ENCODE measurements around the gene IGFBP7.

The IGFBP7 gene

GRCh38 chr4:57044996-57045395, 65.2 kb downstream of the IGFBP7 start:
- DNase-seq (ENCODE audit: low read depth), result no peak
- TF ChIP-seq MAX (IDR thresholded peaks at IDR 0.05; ENCODE audit: low read depth, low read length) (no peak), POLR2A (IDR thresholded peaks at IDR 0.05; ENCODE audit: extremely low read depth, insufficient read length) (no peak), CTCF (IDR thresholded peaks at IDR 0.05; ENCODE audit: low read depth, low read length) (no peak), MYC (IDR thresholded peaks at IDR 0.05; ENCODE audit: low read depth, low read length) (no peak)
- no peak overlapping the region for H3K4me3 ChIP-seq (ENCODE audit: low read depth, low read length)

- TF ChIP-seq CTCF (IDR thresholded peaks at IDR 0.05; ENCODE audit: low read depth, low read length) (no peak), POLR2A (IDR thresholded peaks at IDR 0.05; ENCODE audit: extremely low read depth, insufficient read length) (no peak)
- DNase-seq (ENCODE audit: low read depth), result no peak
- no peak overlapping the region for H3K4me3 ChIP-seq (ENCODE audit: low read depth, low read length)
These were observed 65.9 kb downstream of the IGFBP7 start for GRCh38 chr4:57044279-57044678.

GRCh38 chr4:57043347-57044251, 66.6 kb downstream of the IGFBP7 start:
- no peak for TF ChIP-seq MAX (IDR thresholded peaks at IDR 0.05; ENCODE audit: low read depth, low read length)
- TF ChIP-seq POLR2A (IDR thresholded peaks at IDR 0.05; ENCODE audit: extremely low read depth, insufficient read length), result no peak
- TF ChIP-seq CTCF (IDR thresholded peaks at IDR 0.05; ENCODE audit: low read depth, low read length), result no peak
- TF ChIP-seq MYC (IDR thresholded peaks at IDR 0.05; ENCODE audit: low read depth, low read length), result no peak
- no peak for DNase-seq (ENCODE audit: low read depth)
- H3K4me3 ChIP-seq (ENCODE audit: low read depth, low read length), result no peak overlapping the region

GRCh38 chr4:57042711-57043169, 67.4 kb downstream of the IGFBP7 start:
- no peak for DNase-seq (ENCODE audit: low read depth)
- H3K4me3 ChIP-seq (ENCODE audit: low read depth, low read length), result no peak overlapping the region
- TF ChIP-seq MYC (IDR thresholded peaks at IDR 0.05; ENCODE audit: low read depth, low read length) (no peak), MAX (IDR thresholded peaks at IDR 0.05; ENCODE audit: low read depth, low read length) (no peak), POLR2A (IDR thresholded peaks at IDR 0.05; ENCODE audit: extremely low read depth, insufficient read length) (no peak), CTCF (IDR thresholded peaks at IDR 0.05; ENCODE audit: low read depth, low read length) (no peak)

GRCh38 chr4:57041020-57041419, 69.2 kb downstream of the IGFBP7 start:
- no peak overlapping the region for H3K4me3 ChIP-seq (ENCODE audit: low read depth, low read length)
- DNase-seq (ENCODE audit: low read depth), result no peak
- no peak for TF ChIP-seq POLR2A (IDR thresholded peaks at IDR 0.05; ENCODE audit: extremely low read depth, insufficient read length)
- no peak for TF ChIP-seq MAX (IDR thresholded peaks at IDR 0.05; ENCODE audit: low read depth, low read length)
- no peak for TF ChIP-seq CTCF (IDR thresholded peaks at IDR 0.05; ENCODE audit: low read depth, low read length)
- TF ChIP-seq MYC (IDR thresholded peaks at IDR 0.05; ENCODE audit: low read depth, low read length), result no peak
